HL-60/S4 treated with retinoic acid at 250 ng/mL for 4 days and 3 days (cell line): ENCODE measurements around the gene PDXK.

Experiments used
- in situ Hi-C: fragments of 300-500 bp; cut with MboI; formaldehyde crosslinking; loops from 2 replicates; pipeline ENCODE4 v1.7.0; 2022; ENCODE audit warnings: low sequenced_read_pairs

Gene PDXK

GRCh38 chr21:43761886-43762285 lies 43.0 kb downstream of the PDXK start:
- in situ Hi-C loops: no loop called here

GRCh38 chr21:43762303-43763128 lies 43.6 kb downstream of the PDXK start:
- in situ Hi-C loops: no loop called here

- in situ Hi-C loops: no loop called here
Observed at GRCh38 chr21:43763901-43764523, 45.1 kb downstream of the PDXK start.

- in situ Hi-C loops: no loop called here
Observed at GRCh38 chr21:43764576-43765495, 45.9 kb downstream of the PDXK start.

- in situ Hi-C loops: no loop called here
Observed at GRCh38 chr21:43766734-43767497, 48.0 kb downstream of the PDXK start.

- in situ Hi-C loops: no loop called here
Observed at GRCh38 chr21:43767498-43767983, 48.6 kb downstream of the PDXK start.

GRCh38 chr21:43767984-43768867 lies 49.3 kb downstream of the PDXK start:
- in situ Hi-C loops: no loop called here

- in situ Hi-C loops: no loop called here
Observed at GRCh38 chr21:43768868-43769167, 49.9 kb downstream of the PDXK start.

GRCh38 chr21:43769325-43769958 lies 50.5 kb downstream of the PDXK start:
- in situ Hi-C loops: no loop called here

- in situ Hi-C loops: loop anchor here (10.0 kb wide), 1 partner anchor 55 kb away; the partner anchor contains the start of gene PDXK
Observed at GRCh38 chr21:43770066-43770655, 51.2 kb downstream of the PDXK start.

- in situ Hi-C loops: loop anchor here (10.0 kb wide), 1 partner anchor 56 kb away; the partner anchor contains the start of gene PDXK
Observed at GRCh38 chr21:43771199-43771675, 52.3 kb downstream of the PDXK start.

- in situ Hi-C loops: loop anchor here (10.0 kb wide), 1 partner anchor 57 kb away; the partner anchor contains the start of gene PDXK
Observed at GRCh38 chr21:43771698-43772424, 52.9 kb downstream of the PDXK start.

- in situ Hi-C loops: loop anchor here (10.0 kb wide), 1 partner anchor 58 kb away; the partner anchor contains the start of gene PDXK
Observed at GRCh38 chr21:43772425-43772821, 53.5 kb downstream of the PDXK start.

GRCh38 chr21:43774163-43774562 lies 55.2 kb downstream of the PDXK start:
- in situ Hi-C loops: loop anchor here (10.0 kb wide), 1 partner anchor 59 kb away; the partner anchor contains the start of gene PDXK

- in situ Hi-C loops: loop anchor here (10.0 to 25.0 kb wide), 2 partner anchors 60 to 813 kb away; partner anchors contain the start of genes PDXK and PKNOX1
Observed at GRCh38 chr21:43775190-43775589, 56.3 kb downstream of the PDXK start.

- in situ Hi-C loops: loop anchor here (10.0 to 25.0 kb wide), 2 partner anchors 61 to 814 kb away; partner anchors contain the start of genes PDXK and PKNOX1
Observed at GRCh38 chr21:43775795-43776430, 57.0 kb downstream of the PDXK start, which contains the start of gene CSTB. TSS of gene CSTB (minus strand) at chr21:43776308. CDS start at chr21:43776269, 39 bp downstream.

GRCh38 chr21:43777953-43778352 lies 59.0 kb downstream of the PDXK start:
- in situ Hi-C loops: loop anchor here (10.0 to 25.0 kb wide), 2 partner anchors 63 to 816 kb away; partner anchors contain the start of genes PDXK and PKNOX1
